ENCODE measurements around the gene PIK3C2G. TPM values are rescaled to one million over a fixed set of nuclear protein-coding genes. Genes with fewer than 3 reads are reported as not detected.

Gene PIK3C2G
- polyA plus RNA-seq, 1 of the 3 experiments (the other 2 are of a cell fraction) = 0.02 TPM

DNA sequence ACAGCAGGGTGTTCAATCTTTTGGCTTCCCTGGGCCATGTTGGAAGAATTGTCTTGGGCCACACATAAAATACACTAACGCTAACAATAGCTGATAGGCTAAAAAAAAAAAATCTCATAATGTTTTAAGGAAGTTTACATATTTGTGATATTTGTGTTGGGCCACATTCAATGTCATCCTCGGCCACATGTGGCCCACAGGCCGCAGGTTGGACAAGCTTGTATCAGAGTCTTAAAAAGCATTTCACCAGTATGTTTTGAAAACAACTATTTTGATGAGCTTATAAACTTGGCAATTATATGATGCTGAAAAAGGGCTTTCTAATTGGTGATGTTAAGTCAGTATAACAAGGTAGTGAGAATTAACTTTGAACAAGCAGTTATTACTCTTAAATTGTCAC is 78.9 kb downstream of the PIK3C2G start:
- H3K4me2 ChIP-seq = no peak overlapping the region
- no peak overlapping the region for H3K27ac ChIP-seq (ENCODE audit: low read depth in 2 of 2, low read length in 1 of 2)
- H3K36me3 ChIP-seq (replicated peaks in 1 of 2; ENCODE audit: control insufficient read depth in 1 of 2, insufficient read depth in 2 of 2, low read length in 1 of 2) = no peaks in the 10 kb centered on the region
- no peaks in the 10 kb centered on the region; a peak in 2 of 4 replicates for H3K4me1 ChIP-seq (ENCODE audit: control insufficient read depth in 1 of 2, insufficient read depth in 2 of 2, low read depth in 1 of 2, low read length in 1 of 2)
- TF ChIP-seq MEF2A (IDR thresholded peaks at IDR 0.05; ENCODE audit: borderline replicate concordance, low read depth) = no peak
- no peak for TF ChIP-seq GABPA (IDR thresholded peaks at IDR 0.05; ENCODE audit: low read depth)
- TF ChIP-seq SIN3A (IDR thresholded peaks at IDR 0.05; ENCODE audit: borderline replicate concordance, low read depth, low read length) = no peak
- no peak for TF ChIP-seq JUND (IDR thresholded peaks at IDR 0.05)
- H3K27me3 ChIP-seq (ENCODE audit: insufficient read depth) = no peaks in the 10 kb centered on the region
- 54% methylated on average over 3 of the region's 3 CpGs for WGBS (ENCODE audit: low lambda C conversion rate)
- CTCF ChIA-PET = no interaction called here
- H3K79me2 ChIP-seq (ENCODE audit: insufficient read depth) = no peaks in the 10 kb centered on the region
- no peaks in the 10 kb centered on the region for H3F3A ChIP-seq (replicated peaks; ENCODE audit: insufficient read depth)
- H3K9me3 ChIP-seq = no peaks in the 10 kb centered on the region
- H3K9me2 ChIP-seq = no peaks in the 10 kb centered on the region
- DNase-seq = no peak
- no peak overlapping the region for H3K9ac ChIP-seq
- no peaks in the 10 kb centered on the region for H4K20me1 ChIP-seq (ENCODE audit: insufficient read depth)
- H2AFZ ChIP-seq (ENCODE audit: low read depth) = no peak overlapping the region
- no peak overlapping the region for H3K4me3 ChIP-seq (ENCODE audit: low read depth in 2 of 2, low read length in 1 of 2)
- POLR2A ChIA-PET = no interaction called here

DNA sequence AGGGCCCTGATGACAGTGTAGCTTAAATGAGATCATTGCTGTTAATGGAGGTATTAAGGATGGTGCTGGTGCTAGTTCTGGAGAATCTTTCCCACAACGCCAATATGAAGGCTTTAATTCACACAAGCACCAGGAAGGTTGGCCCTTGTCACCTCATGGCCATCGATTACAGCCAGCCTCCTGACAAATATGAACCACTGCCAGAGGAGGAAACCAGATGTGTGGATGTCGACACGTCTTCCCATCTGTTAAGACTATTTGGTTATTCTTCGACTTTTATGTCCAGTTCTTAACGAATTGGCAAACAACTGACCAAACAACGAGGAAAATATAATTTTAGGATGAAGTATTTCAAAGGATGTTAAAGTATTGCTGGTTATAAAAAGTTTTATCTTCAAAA is 79.5 kb downstream of the PIK3C2G start:
- Histone ChIP-seq H3K9me2 (no peaks in the 10 kb centered on the region), H3K27me3 (ENCODE audit: insufficient read depth) (no peaks in the 10 kb centered on the region), H3K79me2 (ENCODE audit: insufficient read depth) (no peaks in the 10 kb centered on the region), H3K9me3 (no peaks in the 10 kb centered on the region), H3K36me3 (replicated peaks in 1 of 2; ENCODE audit: control insufficient read depth in 1 of 2, insufficient read depth in 2 of 2, low read length in 1 of 2) (no peaks in the 10 kb centered on the region), H3K27ac (ENCODE audit: low read depth in 2 of 2, low read length in 1 of 2) (no peak overlapping the region), H3K9ac (no peak overlapping the region), H3K4me3 (ENCODE audit: low read depth in 2 of 2, low read length in 1 of 2) (no peak overlapping the region), H3K4me2 (no peak overlapping the region), H3K4me1 (ENCODE audit: control insufficient read depth in 1 of 2, insufficient read depth in 2 of 2, low read depth in 1 of 2, low read length in 1 of 2) (peaks cover 0 to under 1% of the 10 kb centered on the region in 2 experiments; a peak in 2 of 4 replicates), H2AFZ (ENCODE audit: low read depth) (no peak overlapping the region), H4K20me1 (ENCODE audit: insufficient read depth) (no peaks in the 10 kb centered on the region), H3F3A (replicated peaks; ENCODE audit: insufficient read depth) (no peaks in the 10 kb centered on the region)
- CTCF ChIA-PET = interaction anchor here (0.6 kb wide), 1 partner anchor 227 kb away, joined by 3 read pairs; no protein-coding TSS in a partner anchor
- TF ChIP-seq SMC3 (IDR thresholded peaks at IDR 0.05; ENCODE audit: low read depth, low read length) (no peak), NRF1 (IDR thresholded peaks at IDR 0.05; ENCODE audit: low read depth, low read length) (no peak), TCF12 (IDR thresholded peaks at IDR 0.05) (no peak)
- 9% methylated on average over 7 of the region's 7 CpGs for WGBS (ENCODE audit: low lambda C conversion rate)
- POLR2A ChIA-PET = no interaction called here
- no peak for DNase-seq

DNA sequence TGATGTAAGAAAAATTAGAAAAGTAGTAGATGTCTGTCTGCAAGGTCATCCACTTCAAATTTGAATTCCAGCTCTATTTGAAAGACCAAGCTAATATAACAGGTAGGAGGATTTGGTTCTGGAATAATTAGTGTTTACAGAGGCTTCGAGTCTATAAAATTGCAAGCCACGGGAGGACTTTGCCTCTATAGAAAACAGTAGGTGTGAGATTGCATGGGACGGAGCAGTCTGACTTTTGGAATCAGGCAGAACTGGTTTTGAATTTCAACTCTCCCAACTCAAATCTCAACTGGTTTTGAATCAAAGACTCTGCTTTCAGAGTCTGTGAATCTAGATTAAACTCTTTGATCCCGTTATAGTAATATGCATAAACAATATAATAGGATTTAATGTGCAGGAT is 82.4 kb downstream of the PIK3C2G start:
- Histone ChIP-seq H3K27me3 (ENCODE audit: insufficient read depth) (no peaks in the 10 kb centered on the region), H3K4me2 (no peak overlapping the region), H3K4me3 (ENCODE audit: low read depth in 2 of 2, low read length in 1 of 2) (no peak overlapping the region), H3K9me3 (no peaks in the 10 kb centered on the region), H3F3A (replicated peaks; ENCODE audit: insufficient read depth) (no peaks in the 10 kb centered on the region), H3K27ac (ENCODE audit: low read depth in 2 of 2, low read length in 1 of 2) (no peak overlapping the region), H3K36me3 (replicated peaks in 1 of 2; ENCODE audit: control insufficient read depth in 1 of 2, insufficient read depth in 2 of 2, low read length in 1 of 2) (no peaks in the 10 kb centered on the region), H3K4me1 (ENCODE audit: control insufficient read depth in 1 of 2, insufficient read depth in 2 of 2, low read depth in 1 of 2, low read length in 1 of 2) (peaks cover 0 to 4% of the 10 kb centered on the region in 2 experiments; a peak in 2 of 4 replicates), H3K9ac (no peak overlapping the region), H3K79me2 (ENCODE audit: insufficient read depth) (no peaks in the 10 kb centered on the region), H3K9me2 (no peaks in the 10 kb centered on the region), H4K20me1 (ENCODE audit: insufficient read depth) (no peaks in the 10 kb centered on the region), H2AFZ (ENCODE audit: low read depth) (no peak overlapping the region)
- no peak for DNase-seq
- no peak for TF ChIP-seq GABPA (IDR thresholded peaks at IDR 0.05; ENCODE audit: low read depth)
- no peak for TF ChIP-seq POLR2AphosphoS5 (IDR thresholded peaks at IDR 0.05; ENCODE audit: low read depth, low read length)
- no peak for TF ChIP-seq MEF2A (IDR thresholded peaks at IDR 0.05; ENCODE audit: borderline replicate concordance, low read depth)
- TF ChIP-seq RAD21 (IDR thresholded peaks at IDR 0.05; ENCODE audit: low read length) = no peak
- TF ChIP-seq, protein P1, sequence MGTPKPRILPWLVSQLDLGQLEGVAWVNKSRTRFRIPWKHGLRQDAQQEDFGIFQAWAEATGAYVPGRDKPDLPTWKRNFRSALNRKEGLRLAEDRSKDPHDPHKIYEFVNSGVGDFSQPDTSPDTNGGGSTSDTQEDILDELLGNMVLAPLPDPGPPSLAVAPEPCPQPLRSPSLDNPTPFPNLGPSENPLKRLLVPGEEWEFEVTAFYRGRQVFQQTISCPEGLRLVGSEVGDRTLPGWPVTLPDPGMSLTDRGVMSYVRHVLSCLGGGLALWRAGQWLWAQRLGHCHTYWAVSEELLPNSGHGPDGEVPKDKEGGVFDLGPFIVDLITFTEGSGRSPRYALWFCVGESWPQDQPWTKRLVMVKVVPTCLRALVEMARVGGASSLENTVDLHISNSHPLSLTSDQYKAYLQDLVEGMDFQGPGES (IDR thresholded peaks at IDR 0.05; ENCODE audit: low read depth, low read length) = no peak
- no peak for TF ChIP-seq RCOR1 (IDR thresholded peaks at IDR 0.05; ENCODE audit: low read length)
- no peak for TF ChIP-seq NRF1 (IDR thresholded peaks at IDR 0.05; ENCODE audit: low read depth, low read length)
- no peak for TF ChIP-seq NFIC (IDR thresholded peaks at IDR 0.05; ENCODE audit: borderline replicate concordance)
- TF ChIP-seq, protein P2, sequence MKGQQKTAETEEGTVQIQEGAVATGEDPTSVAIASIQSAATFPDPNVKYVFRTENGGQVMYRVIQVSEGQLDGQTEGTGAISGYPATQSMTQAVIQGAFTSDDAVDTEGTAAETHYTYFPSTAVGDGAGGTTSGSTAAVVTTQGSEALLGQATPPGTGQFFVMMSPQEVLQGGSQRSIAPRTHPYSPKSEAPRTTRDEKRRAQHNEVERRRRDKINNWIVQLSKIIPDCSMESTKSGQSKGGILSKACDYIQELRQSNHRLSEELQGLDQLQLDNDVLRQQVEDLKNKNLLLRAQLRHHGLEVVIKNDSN (IDR thresholded peaks at IDR 0.05; ENCODE audit: borderline replicate concordance, low read depth) = no peak
- 3% methylated on average over 4 of the region's 4 CpGs for WGBS (ENCODE audit: low lambda C conversion rate)
- CTCF ChIA-PET = no interaction called here
- POLR2A ChIA-PET = no interaction called here

Measured in SK-N-SH (cell line).